Smooth muscle cell (in vitro differentiated cells): Measurements from ENCODE around the gene TLE3. TPM values are rescaled to one million over a fixed set of nuclear protein-coding genes. Genes with fewer than 3 reads are reported as not detected.
A peak's percentile ranks its signal among the peaks of the same experiment; 100 is the strongest.

Source experiments
- DNase-seq: peaks from one replicate; lab custom pipeline; 2025; ENCODE audit not compliant: unreplicated experiment; lab: John Stamatoyannopoulos, UW
- H2AFZ ChIP-seq: fragments of 200-600 bp; sonication (generic); 2 replicates; pipeline ENCODE4 v1.6.0; 2016; ENCODE audit warnings: antibody characterized with exemption, low read depth, mild to moderate bottlenecking
- H3F3A ChIP-seq: fragments of 200-600 bp; sonication (generic); 2 replicates; pipeline ENCODE4 v1.6.0; 2017; ENCODE audit warnings: antibody characterized with exemption, low read depth
- H3K27ac ChIP-seq: fragments of 200-600 bp; sonication (generic); 2 replicates; pipeline ENCODE4 v1.5.1; 2016; ENCODE audit warnings: low read depth, mild to moderate bottlenecking
- H3K27me3 ChIP-seq: fragments of 200-600 bp; sonication (generic); 2 replicates; pipeline ENCODE4 v1.6.1; 2016; ENCODE audit warnings: low read depth, mild to moderate bottlenecking
- H3K36me3 ChIP-seq: fragments of 200-600 bp; sonication (generic); 2 replicates; pipeline ENCODE4 v1.5.1; 2016; ENCODE audit warnings: low read depth
- H3K4me1 ChIP-seq: fragments of 200-600 bp; sonication (generic); 2 replicates; pipeline ENCODE4 v1.5.1; 2016; ENCODE audit warnings: low read depth
- H3K4me2 ChIP-seq: fragments of 200-600 bp; sonication (generic); 2 replicates; pipeline ENCODE4 v1.6.0; 2016; ENCODE audit warnings: mild to moderate bottlenecking
- H3K4me3 ChIP-seq: fragments of 200-600 bp; sonication (generic); 2 replicates; pipeline ENCODE4 v1.5.1; 2016; ENCODE audit warnings: mild to moderate bottlenecking
- H3K79me2 ChIP-seq: fragments of 200-600 bp; sonication (generic); 2 replicates; pipeline ENCODE4 v1.6.0; 2016; ENCODE audit warnings: low read depth, mild to moderate bottlenecking
- H3K9ac ChIP-seq: fragments of 200-600 bp; sonication (generic); 2 replicates; pipeline ENCODE4 v1.6.0; 2016; ENCODE audit warnings: low read depth
- H3K9me3 ChIP-seq: fragments of 200-600 bp; sonication (generic); replicated peaks from 2 replicates; pipeline ENCODE4 v1.5.1; 2016; ENCODE audit warnings: low read depth
- H4K20me1 ChIP-seq: fragments of 200-600 bp; sonication (generic); 2 replicates; pipeline ENCODE4 v1.6.0; 2016; ENCODE audit warnings: low read depth
- CTCF ChIP-seq: fragments of 200-600 bp; sonication (generic); IDR thresholded peaks from 2 replicates; pipeline ENCODE4 v1.5.1; 2017; ENCODE audit warnings: borderline replicate concordance, mild to moderate bottlenecking, antibody characterized with exemption; ENCODE audit not compliant: insufficient read depth, poor library complexity, severe bottlenecking
- WGBS: methylation state at CpG from one replicate; pipeline ENCODE4 v1.1.7; 2016; ENCODE audit warnings: low lambda C conversion rate; 5-methylcytosine and 5-hydroxymethylcytosine counted together
- polyA plus RNA-seq: library from polyadenylated mRNA; unstranded; fragments of >200 nt; fragmentation: Nextera tagmentation; extraction: Ambion mirVana; gene quantifications from 2 replicates; pipeline ENCODE4 v1.2.1, GENCODE V29; 2016
- total RNA-seq: library from RNA; depleted of rRNA; stranded (reverse); fragments of >200 nt; gene quantifications from 2 replicates; pipeline ENCODE4 v1.2.3, GENCODE V29; 2014

The TLE3 gene
- total and polyA plus RNA-seq, 2 experiments from 2014 or later: 50.9 to 53.2 TPM

GRCh38 chr15:70066004-70066403 is 31.7 kb downstream of the TLE3 start:
- H4K20me1 ChIP-seq: peaks cover 100% of the 10 kb centered on the region

GRCh38 chr15:70065006-70065722 is 32.6 kb downstream of the TLE3 start:
- Histone ChIP-seq H3K27me3 (no peaks in the 10 kb centered on the region), H3K79me2 (peaks cover 41% of the 10 kb centered on the region), H3K9ac (peak overlapping the region; percentile 78), H3K9me3 (no peaks in the 10 kb centered on the region), H3F3A (peaks cover 24% of the 10 kb centered on the region), H4K20me1 (peaks cover 100% of the 10 kb centered on the region), H3K4me2 (peak overlapping the region; percentile 60), H2AFZ (no peak overlapping the region), H3K4me1 (no peaks in the 10 kb centered on the region), H3K4me3 (no peak overlapping the region), H3K27ac (peak overlapping the region; percentile 90), H3K36me3 (peaks cover 7% of the 10 kb centered on the region)
- 89% methylated on average over 6 of the region's 6 CpGs for WGBS
- no peak for TF ChIP-seq CTCF
- DNase-seq: no peak

More at GRCh38 chr15:70066004-70066403, 31.7 kb downstream of the TLE3 start:
- no peaks in the 10 kb centered on the region for H3K9me3 ChIP-seq
- WGBS: 96% methylated on average over 9 of the region's 12 CpGs
- H3K4me2 ChIP-seq: no peak overlapping the region
- no peak for DNase-seq
- TF ChIP-seq CTCF: no peak
- H3K27ac ChIP-seq: peak overlapping the region; percentile 22
- H3K9ac ChIP-seq: no peak overlapping the region
- H3F3A ChIP-seq: peaks cover 24% of the 10 kb centered on the region
- no peak overlapping the region for H3K4me3 ChIP-seq
- no peaks in the 10 kb centered on the region for H3K27me3 ChIP-seq
- H3K4me1 ChIP-seq: no peaks in the 10 kb centered on the region
- peaks cover 7% of the 10 kb centered on the region for H3K36me3 ChIP-seq
- H2AFZ ChIP-seq: no peak overlapping the region
- peaks cover 42% of the 10 kb centered on the region for H3K79me2 ChIP-seq

- WGBS: 48% methylated on average over 4 of the region's 4 CpGs
These were observed 33.3 kb downstream of the TLE3 start for GRCh38 chr15:70064441-70064840.

More at GRCh38 chr15:70064441-70064840, 33.3 kb downstream of the TLE3 start:
- peak overlapping the region; percentile 60 for H3K4me2 ChIP-seq
- no peaks in the 10 kb centered on the region for H3K9me3 ChIP-seq
- H3K27me3 ChIP-seq: no peaks in the 10 kb centered on the region
- H3K4me3 ChIP-seq: no peak overlapping the region
- no peak overlapping the region for H2AFZ ChIP-seq
- peak overlapping the region; percentile 78 for H3K9ac ChIP-seq
- no peak for TF ChIP-seq CTCF
- peaks cover 35% of the 10 kb centered on the region for H3K79me2 ChIP-seq
- H3F3A ChIP-seq: peaks cover 29% of the 10 kb centered on the region
- H3K36me3 ChIP-seq: peaks cover 7% of the 10 kb centered on the region
- H3K4me1 ChIP-seq: no peaks in the 10 kb centered on the region
- peak overlapping the region; percentile 90 for H3K27ac ChIP-seq
- DNase-seq: no peak
- peaks cover 100% of the 10 kb centered on the region for H4K20me1 ChIP-seq
